IPS-15b (cell line): ENCODE measurements around the gene LGR5.

Source experiments
- H3K27me3 ChIP-seq: one replicate; pipeline ENCODE4 v1.6.1; 2013; ENCODE audit warnings: low read length; ENCODE audit not compliant: control insufficient read depth, insufficient read depth
- H3K36me3 ChIP-seq: one replicate; pipeline ENCODE4 v1.6.1; 2013; ENCODE audit warnings: low read length; ENCODE audit not compliant: control insufficient read depth, insufficient read depth
- H3K4me1 ChIP-seq: one replicate; pipeline ENCODE4 v1.6.1; 2013; ENCODE audit warnings: mild to moderate bottlenecking, low read length; ENCODE audit not compliant: control insufficient read depth, insufficient read depth
- H3K4me3 ChIP-seq: one replicate; pipeline ENCODE4 v1.5.1; 2013; ENCODE audit warnings: low read depth, low read length
- H3K9ac ChIP-seq: one replicate; pipeline ENCODE4 v1.6.1; 2013; ENCODE audit warnings: low read depth, mild to moderate bottlenecking, low read length
- H3K9me3 ChIP-seq: one replicate; pipeline ENCODE4 v1.6.1; 2013; ENCODE audit warnings: mild to moderate bottlenecking, low read length; ENCODE audit not compliant: control insufficient read depth, insufficient read depth

LGR5 gene

GRCh38 chr12:71460318-71460717 lies 20.7 kb downstream of the LGR5 start:
- H3K9ac ChIP-seq: no peak overlapping the region
- no peaks in the 10 kb centered on the region for H3K36me3 ChIP-seq
- H3K9me3 ChIP-seq: no peaks in the 10 kb centered on the region
- H3K27me3 ChIP-seq: no peaks in the 10 kb centered on the region
- no peak overlapping the region for H3K4me3 ChIP-seq
- peaks cover 6% of the 10 kb centered on the region for H3K4me1 ChIP-seq

DNA sequence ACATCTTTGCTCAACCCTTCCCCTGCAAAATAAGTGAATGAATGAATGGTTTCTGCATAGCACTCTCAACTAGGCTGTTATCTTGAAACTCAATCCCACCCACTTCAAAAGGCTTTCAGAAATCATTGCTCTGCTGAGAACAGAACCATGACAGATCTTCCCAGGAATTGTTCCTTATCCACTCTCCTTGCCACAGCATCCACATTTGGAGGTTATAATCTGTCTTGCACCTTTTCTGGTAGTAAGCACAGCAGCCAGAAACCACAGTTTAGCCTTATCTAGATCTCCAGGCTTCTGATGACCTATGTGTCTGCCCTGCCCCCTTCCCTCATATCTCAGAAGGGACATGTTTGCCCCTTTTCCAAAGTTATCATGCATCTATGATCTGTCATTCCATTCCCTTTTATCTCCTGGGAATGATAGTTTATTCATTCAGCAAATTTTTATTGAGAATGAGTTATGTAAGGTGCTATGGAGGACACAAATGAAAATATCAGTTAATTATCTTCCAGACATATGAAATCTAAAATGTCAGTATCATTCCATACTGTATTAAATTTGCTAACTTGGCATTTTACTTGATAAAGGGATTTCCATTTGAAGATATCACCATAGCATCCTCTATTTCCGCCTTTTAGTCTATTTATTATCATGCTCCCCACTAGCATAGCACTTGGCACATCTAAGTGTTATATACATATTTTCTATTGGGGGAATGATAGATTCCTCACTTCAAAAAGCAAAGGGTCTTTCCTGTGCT lies 21.4 kb downstream of the LGR5 start:
- Histone ChIP-seq H3K27me3 (no peaks in the 10 kb centered on the region), H3K9me3 (no peaks in the 10 kb centered on the region), H3K4me3 (no peak overlapping the region), H3K4me1 (peaks cover 3% of the 10 kb centered on the region), H3K36me3 (no peaks in the 10 kb centered on the region), H3K9ac (no peak overlapping the region)

- no peaks in the 10 kb centered on the region for H3K4me1 ChIP-seq
- H3K27me3 ChIP-seq: no peaks in the 10 kb centered on the region
- no peak overlapping the region for H3K9ac ChIP-seq
- no peaks in the 10 kb centered on the region for H3K9me3 ChIP-seq
- H3K36me3 ChIP-seq: no peaks in the 10 kb centered on the region
- no peak overlapping the region for H3K4me3 ChIP-seq
These were observed 22.3 kb downstream of the LGR5 start for GRCh38 chr12:71461787-71462328.

DNA sequence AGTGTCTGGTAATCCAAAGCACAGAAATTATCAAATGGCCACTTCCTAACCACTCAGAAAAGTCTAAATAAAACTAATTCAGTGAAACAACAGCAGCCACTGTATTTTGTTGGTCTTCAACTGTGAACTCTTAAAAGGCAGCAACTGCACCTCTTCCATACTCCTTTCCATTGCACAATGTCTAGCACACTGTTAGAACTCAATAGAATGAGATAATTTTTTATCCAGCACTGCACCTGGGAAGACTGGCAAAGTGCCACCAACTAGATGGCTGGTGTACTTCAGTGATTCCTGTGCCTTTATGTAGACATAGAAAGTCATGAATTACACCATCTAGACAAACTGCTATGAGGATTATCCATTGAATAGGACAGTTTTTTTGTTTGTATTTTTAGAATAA lies 26.2 kb downstream of the LGR5 start:
- peaks cover 2% of the 10 kb centered on the region for H3K4me1 ChIP-seq
- H3K9ac ChIP-seq: no peak overlapping the region
- no peak overlapping the region for H3K4me3 ChIP-seq
- H3K9me3 ChIP-seq: no peaks in the 10 kb centered on the region
- no peaks in the 10 kb centered on the region for H3K27me3 ChIP-seq
- H3K36me3 ChIP-seq: no peaks in the 10 kb centered on the region

DNA sequence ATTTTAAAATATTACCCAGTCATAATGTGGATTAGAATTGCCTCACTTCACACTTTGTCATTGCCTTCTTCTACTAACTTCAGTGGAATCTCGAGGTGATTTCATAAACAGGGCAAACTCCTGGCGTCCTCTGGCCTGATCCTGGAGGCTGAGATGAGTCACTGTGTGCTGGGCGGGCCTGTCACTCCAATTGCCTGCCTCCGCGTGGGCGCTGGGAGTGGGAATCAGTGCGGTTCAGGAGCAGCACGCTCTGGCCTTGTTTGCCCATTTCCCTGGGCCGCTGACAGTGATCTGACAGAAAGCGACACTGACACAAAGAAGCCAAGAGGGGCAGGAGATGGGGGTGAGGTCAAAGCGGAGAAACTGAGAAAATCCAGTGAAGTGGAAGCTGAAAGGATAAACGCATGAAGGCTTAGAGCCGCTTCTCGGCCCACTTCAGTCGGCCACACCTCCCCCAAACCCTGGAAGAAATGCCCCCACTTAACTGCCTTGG lies 29.7 kb downstream of the LGR5 start:
- H3K36me3 ChIP-seq: no peaks in the 10 kb centered on the region
- no peaks in the 10 kb centered on the region for H3K9me3 ChIP-seq
- no peak overlapping the region for H3K9ac ChIP-seq
- no peaks in the 10 kb centered on the region for H3K27me3 ChIP-seq
- H3K4me3 ChIP-seq: no peak overlapping the region
- H3K4me1 ChIP-seq: peaks cover 2% of the 10 kb centered on the region

DNA sequence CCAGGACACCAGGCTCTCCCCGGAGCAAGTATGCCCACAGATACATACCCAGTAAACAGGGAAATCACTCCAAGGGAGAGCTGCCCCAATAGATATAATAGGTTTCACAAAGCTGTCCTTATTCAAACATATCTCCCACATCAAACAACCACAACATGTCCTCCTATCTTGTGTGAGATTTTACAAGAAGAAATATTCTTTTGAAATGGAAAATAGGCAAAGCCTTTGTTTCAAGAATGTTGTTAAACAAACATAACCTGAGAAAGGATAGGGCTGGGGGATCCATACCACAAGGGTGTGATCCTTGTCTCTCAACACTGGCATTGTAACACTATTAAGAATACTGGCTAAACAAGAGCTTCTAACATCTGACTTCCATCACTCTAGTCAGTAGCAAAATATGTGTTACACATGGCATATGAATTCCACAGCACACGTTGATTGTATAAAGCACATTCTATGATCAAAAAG lies 32.9 kb downstream of the LGR5 start:
- Histone ChIP-seq H3K4me1 (peaks cover 2% of the 10 kb centered on the region), H3K27me3 (no peaks in the 10 kb centered on the region), H3K4me3 (no peak overlapping the region), H3K9me3 (no peaks in the 10 kb centered on the region), H3K36me3 (no peaks in the 10 kb centered on the region), H3K9ac (no peak overlapping the region)

DNA sequence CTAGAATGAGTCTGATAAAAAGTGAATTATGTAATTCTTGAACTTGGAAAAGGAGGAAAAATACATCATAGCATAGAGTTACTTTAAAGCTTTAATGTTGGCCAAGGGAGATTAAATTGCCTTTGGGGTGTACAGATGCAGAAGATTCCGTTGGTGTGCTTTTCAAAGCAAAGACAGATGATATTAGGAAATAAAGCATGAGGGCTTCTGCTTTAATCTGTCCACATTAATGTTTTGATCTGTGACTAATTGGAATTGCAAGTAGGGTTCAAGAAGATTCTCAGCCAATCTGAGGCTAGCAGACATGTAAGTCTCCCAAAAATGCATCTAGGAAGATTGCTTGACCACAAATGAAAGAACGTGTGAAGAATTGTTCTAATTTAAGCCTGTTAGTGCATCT lies 35.2 kb downstream of the LGR5 start:
- Histone ChIP-seq H3K9me3 (no peaks in the 10 kb centered on the region), H3K4me1 (no peaks in the 10 kb centered on the region), H3K9ac (no peak overlapping the region), H3K27me3 (no peaks in the 10 kb centered on the region), H3K36me3 (no peaks in the 10 kb centered on the region), H3K4me3 (no peak overlapping the region)

DNA sequence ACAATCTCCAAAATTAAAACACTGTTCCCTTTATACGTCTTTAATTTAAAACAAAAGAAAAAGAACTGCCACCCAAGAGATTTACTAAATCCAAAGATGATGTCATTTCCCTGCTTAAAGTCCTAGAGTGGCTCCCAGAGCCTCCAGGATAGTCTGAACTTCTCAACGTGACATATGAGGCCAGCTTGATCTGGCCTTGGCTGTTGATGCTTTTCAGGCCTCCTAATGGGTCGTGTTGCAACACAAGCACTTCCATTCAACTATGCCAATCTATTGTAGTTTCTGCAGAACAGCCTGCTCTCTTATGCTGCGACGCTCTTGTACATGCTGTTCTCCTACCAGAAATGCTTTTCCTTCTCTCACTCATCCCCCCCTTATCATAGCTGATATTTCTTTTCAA lies 35.7 kb downstream of the LGR5 start:
- Histone ChIP-seq H3K4me3 (no peak overlapping the region), H3K4me1 (no peaks in the 10 kb centered on the region), H3K9ac (no peak overlapping the region), H3K27me3 (no peaks in the 10 kb centered on the region), H3K9me3 (no peaks in the 10 kb centered on the region), H3K36me3 (no peaks in the 10 kb centered on the region)

GRCh38 chr12:71476513-71476912 lies 36.9 kb downstream of the LGR5 start:
- Histone ChIP-seq H3K36me3 (no peaks in the 10 kb centered on the region), H3K9ac (no peak overlapping the region), H3K9me3 (no peaks in the 10 kb centered on the region), H3K4me3 (no peak overlapping the region), H3K27me3 (no peaks in the 10 kb centered on the region), H3K4me1 (no peaks in the 10 kb centered on the region)

GRCh38 chr12:71477609-71478008 lies 38.0 kb downstream of the LGR5 start:
- Histone ChIP-seq H3K27me3 (no peaks in the 10 kb centered on the region), H3K9ac (no peak overlapping the region), H3K4me1 (no peaks in the 10 kb centered on the region), H3K36me3 (no peaks in the 10 kb centered on the region), H3K9me3 (no peaks in the 10 kb centered on the region), H3K4me3 (no peak overlapping the region)

DNA sequence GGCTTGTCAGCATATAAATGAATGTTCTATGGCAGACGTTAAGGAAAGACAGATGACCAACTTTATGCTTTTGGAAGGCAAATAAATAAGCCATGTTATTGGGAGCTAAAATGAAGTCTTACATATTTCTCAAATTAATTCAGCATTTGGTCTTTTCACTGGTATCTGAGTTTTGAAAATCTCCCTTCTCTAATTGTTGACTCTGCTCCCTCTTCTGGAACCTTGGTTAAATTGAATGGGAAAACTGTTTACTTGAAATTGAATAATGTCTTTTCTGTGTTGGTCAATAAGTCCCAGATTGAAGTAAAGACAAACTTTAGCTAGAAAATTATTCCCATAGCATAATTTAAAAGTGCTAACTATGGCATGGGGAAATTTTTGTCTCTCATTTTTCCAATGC lies 38.7 kb downstream of the LGR5 start:
- Histone ChIP-seq H3K36me3 (no peaks in the 10 kb centered on the region), H3K9me3 (no peaks in the 10 kb centered on the region), H3K4me3 (no peak overlapping the region), H3K4me1 (no peaks in the 10 kb centered on the region), H3K9ac (no peak overlapping the region), H3K27me3 (no peaks in the 10 kb centered on the region)

DNA sequence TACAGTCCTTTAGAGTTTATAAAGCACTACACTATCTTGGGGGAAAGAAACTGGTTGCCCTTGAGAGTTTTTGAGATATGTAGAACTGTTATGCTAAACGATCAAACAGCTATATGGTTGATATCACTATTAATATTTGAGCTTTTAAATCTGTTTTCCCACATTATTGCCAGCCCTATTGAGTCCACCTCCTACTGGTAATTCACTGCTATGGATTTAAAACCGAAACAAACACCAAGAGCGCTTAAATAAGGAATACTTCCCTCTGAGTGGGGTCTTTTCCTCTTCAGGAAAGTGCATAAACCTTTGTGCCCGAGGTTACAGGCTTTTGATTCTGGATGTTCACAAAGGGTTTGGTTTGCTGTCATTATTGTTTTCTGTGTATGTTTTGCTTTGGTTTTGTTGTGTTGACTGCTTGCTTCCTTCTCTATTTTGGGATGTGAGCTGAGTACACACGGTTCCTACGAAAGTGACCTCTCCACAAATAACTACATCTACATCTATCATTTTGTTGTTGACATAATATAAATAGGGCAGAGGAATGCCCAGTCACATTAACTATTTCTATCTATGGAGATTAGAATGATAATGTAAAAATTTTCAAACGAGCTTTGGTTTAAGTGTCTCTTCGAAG lies 44.8 kb downstream of the LGR5 start:
- H3K4me3 ChIP-seq: no peak overlapping the region
- H3K9ac ChIP-seq: no peak overlapping the region
- no peaks in the 10 kb centered on the region for H3K9me3 ChIP-seq
- no peaks in the 10 kb centered on the region for H3K27me3 ChIP-seq
- H3K36me3 ChIP-seq: no peaks in the 10 kb centered on the region
- no peaks in the 10 kb centered on the region for H3K4me1 ChIP-seq
